Fibroblast of pulmonary artery (primary cell): ENCODE measurements around the gene DCPS.
"Not testable (repeated sequence)": the region's sequence is repeated elsewhere in the genome, so short reads cannot be mapped to it uniquely, and the experiment has no call there.

Experiments
- DNase-seq: peaks from one replicate; pipeline ENCODE4 v3.0.0-alpha.2; 2010; ENCODE audit warnings: low read depth
- H3K4me3 ChIP-seq: replicated peaks from 2 replicates; pipeline ENCODE4 v1.5.1; 2011; ENCODE audit warnings: low read depth, mild to moderate bottlenecking, control low read depth, low read length, moderate library complexity
- TF ChIP-seq, protein P1 (sequence below): IDR thresholded peaks from 2 replicates; pipeline ENCODE4 v1.5.1; 2011; ENCODE audit warnings: mild to moderate bottlenecking, control low read depth, low read length, inconsistent platforms; ENCODE audit errors: missing control alignments

Gene DCPS

DNA sequence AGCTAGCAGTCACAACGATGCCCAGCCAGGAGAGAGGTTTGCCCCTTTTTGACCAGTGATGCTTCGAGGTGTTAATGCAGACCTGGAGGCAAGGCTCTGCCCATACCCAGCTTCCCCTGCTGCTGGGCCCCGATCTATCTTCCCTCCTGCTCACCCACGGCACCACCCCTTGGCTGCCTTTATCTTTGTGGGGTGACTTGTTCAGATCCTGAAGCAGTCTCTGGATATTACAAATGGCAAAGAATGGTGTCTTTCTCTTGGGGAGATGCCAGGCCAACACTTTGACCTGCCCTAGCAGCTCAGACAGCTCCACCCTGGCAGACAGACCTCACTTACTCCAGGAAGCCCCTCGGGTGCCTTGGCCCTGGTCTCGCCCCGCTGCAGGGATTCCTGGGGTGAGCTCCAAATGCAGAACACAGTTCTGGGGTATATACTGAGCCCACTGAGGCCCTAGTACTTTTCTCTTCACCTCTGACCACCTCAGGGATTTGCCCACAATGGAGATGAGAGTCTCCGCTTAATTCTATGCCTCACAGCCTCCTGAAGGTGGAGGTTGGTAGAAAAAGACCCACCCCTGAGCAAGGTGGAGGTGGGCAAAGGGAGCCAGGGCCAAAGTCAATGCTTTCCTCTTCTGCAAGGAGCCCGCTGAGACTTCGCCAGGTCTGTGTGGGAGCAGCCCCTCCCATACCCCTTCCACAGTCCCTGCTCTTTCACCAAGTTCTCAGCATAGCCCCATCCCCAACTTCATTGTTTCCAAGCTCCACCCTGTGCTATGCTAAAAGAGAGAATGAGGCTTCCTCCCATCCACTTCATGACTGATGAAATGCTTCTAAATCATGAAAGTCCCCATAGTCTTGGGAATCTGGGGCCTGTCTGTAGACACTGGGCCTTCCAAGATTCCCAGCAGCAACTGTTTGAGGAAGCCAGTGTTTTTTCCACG, 40.6 kb downstream of the DCPS start:
- no peak overlapping the region for H3K4me3 ChIP-seq
- no peak for DNase-seq
- TF ChIP-seq, protein P1, sequence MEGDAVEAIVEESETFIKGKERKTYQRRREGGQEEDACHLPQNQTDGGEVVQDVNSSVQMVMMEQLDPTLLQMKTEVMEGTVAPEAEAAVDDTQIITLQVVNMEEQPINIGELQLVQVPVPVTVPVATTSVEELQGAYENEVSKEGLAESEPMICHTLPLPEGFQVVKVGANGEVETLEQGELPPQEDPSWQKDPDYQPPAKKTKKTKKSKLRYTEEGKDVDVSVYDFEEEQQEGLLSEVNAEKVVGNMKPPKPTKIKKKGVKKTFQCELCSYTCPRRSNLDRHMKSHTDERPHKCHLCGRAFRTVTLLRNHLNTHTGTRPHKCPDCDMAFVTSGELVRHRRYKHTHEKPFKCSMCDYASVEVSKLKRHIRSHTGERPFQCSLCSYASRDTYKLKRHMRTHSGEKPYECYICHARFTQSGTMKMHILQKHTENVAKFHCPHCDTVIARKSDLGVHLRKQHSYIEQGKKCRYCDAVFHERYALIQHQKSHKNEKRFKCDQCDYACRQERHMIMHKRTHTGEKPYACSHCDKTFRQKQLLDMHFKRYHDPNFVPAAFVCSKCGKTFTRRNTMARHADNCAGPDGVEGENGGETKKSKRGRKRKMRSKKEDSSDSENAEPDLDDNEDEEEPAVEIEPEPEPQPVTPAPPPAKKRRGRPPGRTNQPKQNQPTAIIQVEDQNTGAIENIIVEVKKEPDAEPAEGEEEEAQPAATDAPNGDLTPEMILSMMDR, result no peak

DNA sequence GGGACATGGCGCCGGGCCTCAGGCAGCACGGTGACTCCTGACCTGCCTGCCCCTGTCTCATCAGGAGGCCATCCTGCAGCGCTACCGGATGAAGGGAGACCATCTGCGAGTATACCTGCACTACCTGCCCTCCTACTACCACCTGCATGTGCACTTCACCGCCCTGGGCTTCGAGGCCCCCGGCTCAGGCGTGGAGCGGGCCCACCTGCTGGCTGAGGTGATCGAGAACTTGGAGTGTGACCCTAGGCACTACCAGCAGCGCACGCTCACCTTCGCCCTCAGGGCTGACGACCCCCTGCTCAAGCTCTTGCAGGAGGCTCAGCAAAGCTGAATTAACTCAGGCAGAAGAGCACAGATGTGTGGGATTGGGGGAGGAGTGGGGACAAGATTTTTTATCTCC, 41.4 kb downstream of the DCPS start:
- no peak overlapping the region for H3K4me3 ChIP-seq
- no peak for DNase-seq
- TF ChIP-seq, protein P1, result no peak

DNA sequence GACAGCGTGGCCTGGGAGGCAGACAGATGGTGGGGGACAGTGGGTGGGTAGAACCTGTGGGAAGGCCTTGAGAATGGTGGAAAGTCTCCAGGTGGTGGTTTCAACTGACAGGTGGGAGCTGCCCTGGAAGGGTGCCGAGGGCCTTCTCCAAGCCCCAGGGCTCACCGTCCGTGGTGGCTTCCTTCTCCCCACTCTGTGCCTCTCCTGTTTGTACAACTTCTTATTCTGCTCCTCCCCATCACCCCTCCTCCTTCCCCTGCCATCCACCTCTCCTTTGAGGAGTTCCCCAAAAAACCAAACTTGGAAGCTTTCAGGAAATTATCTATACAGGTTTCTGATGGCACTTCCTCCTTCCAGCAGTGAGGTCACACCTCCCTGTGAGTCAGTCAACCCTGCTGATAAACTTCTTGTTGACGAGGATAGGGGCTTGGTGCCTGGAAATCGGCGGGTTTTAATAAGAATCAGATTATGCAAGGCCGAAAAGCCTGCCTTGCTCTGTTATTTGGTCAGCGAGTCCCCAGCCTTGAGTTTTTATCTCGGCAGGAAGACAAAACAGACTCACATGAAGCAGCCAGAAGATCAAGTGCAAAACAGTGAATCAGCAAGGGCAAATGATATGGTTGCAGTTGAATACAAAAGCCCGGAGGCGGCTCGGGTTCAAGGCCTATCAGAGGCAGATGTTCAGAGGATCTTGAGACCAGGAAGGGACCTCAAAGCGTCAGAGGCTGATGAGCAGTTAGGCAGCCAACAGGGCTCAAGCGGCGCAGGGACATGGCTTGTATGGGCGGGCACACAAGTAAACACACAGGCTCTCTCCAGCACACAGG, 42.1 kb downstream of the DCPS start:
- TF ChIP-seq, protein P1, result no peak
- peak; percentile 91 for DNase-seq
- no peak overlapping the region for H3K4me3 ChIP-seq

DNA sequence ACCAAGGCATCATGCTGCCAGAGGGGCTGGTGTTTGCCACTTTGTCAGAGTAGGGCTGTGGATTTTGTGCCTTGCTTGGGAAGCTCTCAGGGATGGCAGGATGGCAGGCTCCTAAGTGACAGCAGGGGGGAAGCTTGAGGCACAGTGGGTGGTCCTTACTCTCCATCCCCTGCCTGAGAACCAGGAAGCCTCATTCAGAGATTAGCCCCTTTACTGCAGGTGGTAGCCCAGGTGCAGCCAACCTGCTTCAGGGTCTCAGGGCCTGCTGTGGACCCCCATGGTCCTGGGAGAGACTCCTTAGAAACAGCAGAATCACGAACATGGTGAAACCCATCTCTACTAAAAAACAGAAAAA, 42.7 kb downstream of the DCPS start:
- no peak for DNase-seq
- TF ChIP-seq, protein P1, result no peak
- no peak overlapping the region for H3K4me3 ChIP-seq

DNA sequence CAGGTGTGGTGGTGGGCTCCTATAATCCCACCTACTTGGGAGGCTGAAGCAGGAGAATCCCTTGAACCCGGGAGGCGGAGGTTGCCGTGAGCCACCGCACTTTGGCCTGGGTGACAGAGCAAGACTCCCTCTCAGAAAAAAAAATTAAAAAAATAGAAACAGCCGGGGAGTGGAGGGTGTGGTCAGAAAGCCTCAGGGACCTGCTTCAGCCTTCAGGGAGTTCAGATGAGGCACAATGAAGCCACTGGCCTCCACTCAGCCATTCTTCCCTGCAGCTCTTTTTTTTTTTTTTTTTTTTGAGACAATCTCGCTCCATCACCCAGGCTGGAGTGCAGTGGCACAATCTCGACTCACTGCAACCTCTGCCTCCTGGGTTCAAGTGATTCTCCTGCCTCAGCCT, 43.1 kb downstream of the DCPS start:
- not testable (repeated sequence) for DNase-seq, H3K4me3 ChIP-seq

DNA sequence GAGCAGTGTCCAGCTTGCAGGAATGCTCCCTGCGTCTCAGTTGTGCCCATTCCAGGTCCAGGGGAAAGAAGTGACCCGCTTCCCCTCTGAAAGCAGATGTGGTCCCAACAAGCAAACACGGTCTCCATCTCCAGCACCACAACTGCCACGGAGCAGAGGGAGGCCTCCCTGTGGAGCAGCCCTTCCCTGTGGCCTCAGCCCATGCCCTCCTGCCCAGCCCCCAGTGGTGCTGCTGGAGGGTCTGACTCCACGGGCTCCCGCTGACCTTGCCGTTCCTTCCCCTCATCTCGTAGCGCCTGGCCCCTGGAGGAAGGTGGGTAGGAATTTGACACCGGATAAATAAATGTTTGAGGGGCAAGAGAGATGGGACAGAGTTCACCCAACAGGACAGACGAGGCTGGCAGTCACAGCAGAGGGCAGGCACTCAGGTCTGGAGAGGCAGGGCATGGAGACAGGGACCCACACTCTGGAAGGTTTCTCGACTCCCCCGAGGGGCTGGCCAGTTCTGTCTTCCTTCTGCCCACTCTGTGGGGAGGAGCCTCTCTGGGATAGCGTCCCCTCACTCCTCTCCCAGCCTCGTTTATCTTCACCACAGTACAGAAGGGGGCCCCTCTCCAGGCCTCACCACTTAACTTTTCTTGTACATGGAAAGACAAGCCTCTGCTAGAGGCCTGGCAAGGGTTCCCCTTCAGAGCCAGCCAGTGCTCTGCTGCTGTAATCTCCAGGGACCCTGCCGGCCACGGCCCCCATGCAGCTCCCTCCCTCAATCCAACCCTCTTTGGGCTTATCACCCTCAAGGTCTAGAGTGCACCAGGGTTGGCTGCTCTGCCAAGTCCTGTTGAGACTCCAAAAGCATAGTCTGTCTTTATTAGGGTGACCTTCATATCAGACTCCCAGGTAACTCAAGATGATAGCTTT, 44.1 kb downstream of the DCPS start:
- no peak overlapping the region for H3K4me3 ChIP-seq
- TF ChIP-seq, protein P1, result no peak
- DNase-seq, result no peak
